COLO829 (cell line): ENCODE results near the gene TRAP1.
"Not testable (repeated sequence)": the region's sequence is repeated elsewhere in the genome, so short reads cannot be mapped to it uniquely, and the experiment has no call there.

ENCODE experiments used
- DNase-seq: peaks from one replicate; pipeline ENCODE4 v3.0.0; 2012; ENCODE audit warnings: low spot score

Gene TRAP1

DNA sequence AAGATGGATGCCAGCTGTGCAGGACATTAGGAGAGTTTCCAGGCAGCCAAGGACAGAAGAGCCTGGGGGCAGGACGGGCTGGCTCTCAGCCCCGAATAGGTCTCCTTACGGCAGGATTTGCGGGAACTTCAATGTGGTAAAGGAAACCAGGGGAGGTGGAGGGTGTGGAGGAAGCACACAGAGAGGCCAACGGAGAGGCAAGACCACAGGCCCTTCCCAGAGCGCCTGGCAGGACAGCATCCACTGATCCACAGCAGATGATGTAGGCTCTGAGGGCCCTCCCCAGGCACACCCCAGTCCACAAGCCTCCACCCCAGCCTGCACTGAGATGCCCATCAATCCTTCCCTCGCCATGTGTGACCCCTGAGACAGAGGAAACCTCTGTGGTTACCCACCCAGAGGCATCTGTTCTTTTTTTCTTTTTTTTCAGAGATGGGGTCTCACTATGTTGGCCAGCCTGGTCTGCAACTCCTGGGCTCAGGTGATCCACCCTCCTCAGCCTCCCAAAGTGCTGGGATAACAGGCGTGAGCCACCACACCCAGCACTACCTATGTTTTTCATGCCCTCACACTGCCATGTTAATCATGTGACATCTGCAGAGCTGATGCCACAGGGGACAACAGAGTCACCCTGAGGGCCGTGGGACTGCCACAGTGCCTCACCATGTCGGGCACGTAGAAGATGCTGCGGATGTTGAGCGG is 43.5 kb downstream of the TRAP1 start:
- DNase-seq, result no peak

GRCh38 chr16:3673201-3673600 is 44.1 kb downstream of the TRAP1 start:
- no peak for DNase-seq

GRCh38 chr16:3672571-3673041 is 44.7 kb downstream of the TRAP1 start:
- no peak for DNase-seq

DNA sequence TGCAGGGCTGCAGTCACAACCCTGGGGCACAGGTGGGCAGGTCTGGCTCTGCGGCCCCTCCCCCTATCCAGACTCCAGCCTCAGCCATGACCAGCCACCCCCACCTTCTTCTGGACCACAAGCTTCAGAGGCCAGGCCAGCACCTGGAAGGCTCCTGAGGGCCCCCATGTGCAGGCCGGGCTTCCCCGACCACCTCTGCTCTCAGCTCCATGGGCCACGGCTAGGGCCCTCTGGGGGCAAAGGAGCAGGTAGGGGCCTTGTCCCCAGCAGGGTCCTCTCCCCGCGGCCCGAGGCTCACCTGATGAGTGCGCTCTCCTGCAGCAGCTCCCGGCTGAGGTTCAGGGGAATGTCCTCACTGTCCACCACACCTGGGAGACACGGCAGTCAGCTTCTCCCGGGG is 45.9 kb downstream of the TRAP1 start:
- no peak for DNase-seq

DNA sequence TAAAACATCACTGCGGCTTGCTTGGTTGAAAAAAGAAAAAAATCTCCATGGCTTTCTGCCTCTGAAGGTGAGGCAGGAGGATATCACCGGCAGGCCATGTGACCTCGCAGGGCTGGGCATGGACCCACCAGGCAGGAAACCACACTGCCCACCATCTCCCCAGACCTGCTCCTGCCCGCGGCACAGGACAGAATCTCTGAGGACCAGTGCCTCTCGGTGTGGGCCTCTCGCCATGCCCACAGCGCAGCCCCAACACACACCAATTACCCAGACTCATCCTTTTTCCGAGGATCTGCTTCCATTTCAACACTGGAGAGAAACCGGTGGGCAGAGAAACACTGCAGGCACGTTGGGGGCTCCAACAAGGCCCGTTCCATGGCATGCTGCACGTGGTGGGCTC is 46.6 kb downstream of the TRAP1 start:
- no peak for DNase-seq

- no peak for DNase-seq
These were observed 48.2 kb downstream of the TRAP1 start for GRCh38 chr16:3669082-3669481.

- no peak for DNase-seq
These were observed 48.7 kb downstream of the TRAP1 start for GRCh38 chr16:3668626-3669025.

DNA sequence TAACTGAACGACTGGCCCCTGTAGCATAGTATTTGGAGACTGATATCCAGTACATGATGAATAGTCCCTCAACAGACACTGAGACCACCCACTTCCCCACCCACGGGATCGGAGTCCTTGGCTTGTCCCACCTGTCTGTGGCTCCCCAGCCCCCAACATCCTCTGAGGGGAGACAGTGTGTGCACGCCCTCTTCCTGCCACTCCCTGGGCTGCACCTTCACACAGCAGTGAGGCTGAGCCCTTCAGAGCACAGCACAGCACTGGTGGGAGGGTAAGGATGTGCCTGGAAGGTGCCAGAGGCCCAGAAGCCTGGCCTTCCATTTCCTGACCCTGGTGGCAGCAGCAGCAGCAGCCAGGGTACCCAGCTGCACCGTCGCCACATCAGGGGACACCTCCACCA is 51.8 kb downstream of the TRAP1 start:
- DNase-seq, result no peak

- DNase-seq, result no peak
These were observed 53.0 kb downstream of the TRAP1 start for GRCh38 chr16:3664187-3664896.

GRCh38 chr16:3662601-3663000 is 54.7 kb downstream of the TRAP1 start:
- no peak for DNase-seq

DNA sequence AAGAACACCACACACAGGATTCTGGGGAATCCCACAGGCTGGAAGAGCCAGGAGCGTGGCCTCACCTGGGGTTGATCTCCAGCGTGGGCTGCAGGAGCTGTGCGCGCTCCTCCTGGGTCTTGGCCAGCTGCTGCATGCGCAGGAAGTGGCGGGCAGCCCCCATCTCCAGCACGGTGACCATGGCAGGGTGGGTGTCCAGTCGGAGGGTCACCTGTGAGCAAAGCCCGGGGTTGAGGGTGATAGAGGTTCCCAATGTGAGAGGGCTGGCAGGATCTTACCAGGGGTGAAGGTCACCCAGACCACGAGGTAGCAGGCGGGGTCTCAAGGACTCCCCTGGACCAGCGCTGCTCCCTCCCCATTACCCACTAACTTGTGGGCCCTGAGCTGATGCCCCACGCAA is 55.4 kb downstream of the TRAP1 start:
- no peak for DNase-seq

- DNase-seq, result no peak
These were observed 56.0 kb downstream of the TRAP1 start for GRCh38 chr16:3661311-3661710.

GRCh38 chr16:3659251-3659650 is 58.1 kb downstream of the TRAP1 start:
- no peak for DNase-seq

DNA sequence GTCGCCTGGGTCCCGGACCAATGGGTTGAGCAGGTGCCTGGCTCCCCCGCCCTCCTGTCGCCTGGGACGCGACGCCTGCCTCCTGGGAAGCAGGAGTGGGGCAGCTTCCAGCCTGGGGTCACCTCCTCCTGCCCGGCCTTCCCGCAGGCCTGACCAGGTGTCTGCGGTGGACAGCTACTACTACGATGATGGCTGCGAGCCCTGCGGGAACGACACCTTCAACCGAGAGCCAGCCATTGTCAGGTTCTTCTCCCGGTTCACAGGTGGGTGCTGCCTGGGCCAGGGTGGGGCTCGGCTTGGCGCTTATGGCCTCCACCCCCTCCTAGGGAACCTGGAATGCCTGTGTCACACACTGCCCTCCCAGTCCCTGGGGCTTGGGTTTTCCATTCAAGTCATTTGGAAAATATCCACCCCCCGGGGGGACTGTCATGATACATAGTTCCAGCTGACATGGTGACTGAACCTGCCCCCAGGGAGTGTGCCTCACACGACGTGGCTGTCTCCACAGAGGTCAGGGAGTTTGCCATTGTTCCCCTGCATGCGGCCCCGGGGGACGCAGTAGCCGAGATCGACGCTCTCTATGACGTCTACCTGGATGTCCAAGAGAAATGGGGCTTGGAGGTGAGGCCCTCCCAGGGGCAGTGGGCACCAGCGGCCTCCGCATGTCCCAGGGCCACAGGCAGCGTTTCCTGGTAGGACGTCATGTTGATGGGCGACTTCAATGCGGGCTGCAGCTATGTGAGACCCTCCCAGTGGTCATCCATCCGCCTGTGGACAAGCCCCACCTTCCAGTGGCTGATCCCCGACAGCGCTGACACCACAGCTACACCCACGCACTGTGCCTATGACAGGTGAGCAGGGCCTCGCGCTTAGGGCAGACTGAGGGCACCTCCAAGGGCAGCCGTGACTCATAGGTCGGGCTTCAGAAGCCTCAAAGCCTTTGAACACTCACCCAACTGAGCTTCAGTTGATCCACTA is 60.5 kb downstream of the TRAP1 start:
- DNase-seq, result no peak

DNA sequence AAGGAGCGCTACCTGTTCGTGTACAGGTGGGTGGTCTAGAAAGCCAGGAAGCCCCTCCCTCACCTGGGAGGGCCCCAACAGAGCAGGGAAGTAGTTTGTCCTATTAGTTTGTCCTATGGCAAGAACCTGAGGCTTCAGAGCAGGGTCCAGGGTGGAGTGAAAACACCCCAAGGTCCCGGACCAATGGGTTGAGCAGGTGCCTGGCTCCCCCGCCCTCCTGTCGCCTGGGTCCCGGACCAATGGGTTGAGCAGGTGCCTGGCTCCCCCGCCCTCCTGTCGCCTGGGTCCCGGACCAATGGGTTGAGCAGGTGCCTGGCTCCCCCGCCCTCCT is 61.2 kb downstream of the TRAP1 start:
- DNase-seq, result not testable (repeated sequence)

GRCh38 chr16:3655396-3656159 is 61.7 kb downstream of the TRAP1 start:
- DNase-seq, result no peak

DNA sequence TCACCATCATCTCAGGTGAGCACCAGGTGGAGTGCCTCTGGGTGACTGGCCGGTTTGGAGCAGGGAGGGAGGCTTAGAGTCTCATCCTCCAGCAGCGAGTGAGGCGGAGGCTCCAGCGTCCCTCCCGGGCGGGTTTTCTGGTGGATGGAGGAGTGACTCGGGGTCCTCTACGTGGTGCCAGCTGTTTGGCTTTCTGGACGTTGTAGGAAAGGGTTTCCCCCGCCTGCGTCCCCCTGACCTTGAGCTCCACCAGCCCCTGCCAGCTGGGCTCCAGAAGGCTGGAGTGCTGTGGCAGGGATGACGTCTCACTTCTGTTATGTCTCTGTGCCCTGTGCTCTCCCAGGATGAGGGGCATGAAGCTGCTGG is 62.3 kb downstream of the TRAP1 start:
- no peak for DNase-seq

- peak; percentile 49 for DNase-seq
These were observed 62.9 kb downstream of the TRAP1 start, which contains the start of gene DNASE1 for GRCh38 chr16:3654249-3654991. Gene DNASE1 (plus strand): TSS chr16:3654691. CDS start chr16:3655374, 683 bp downstream.

DNA sequence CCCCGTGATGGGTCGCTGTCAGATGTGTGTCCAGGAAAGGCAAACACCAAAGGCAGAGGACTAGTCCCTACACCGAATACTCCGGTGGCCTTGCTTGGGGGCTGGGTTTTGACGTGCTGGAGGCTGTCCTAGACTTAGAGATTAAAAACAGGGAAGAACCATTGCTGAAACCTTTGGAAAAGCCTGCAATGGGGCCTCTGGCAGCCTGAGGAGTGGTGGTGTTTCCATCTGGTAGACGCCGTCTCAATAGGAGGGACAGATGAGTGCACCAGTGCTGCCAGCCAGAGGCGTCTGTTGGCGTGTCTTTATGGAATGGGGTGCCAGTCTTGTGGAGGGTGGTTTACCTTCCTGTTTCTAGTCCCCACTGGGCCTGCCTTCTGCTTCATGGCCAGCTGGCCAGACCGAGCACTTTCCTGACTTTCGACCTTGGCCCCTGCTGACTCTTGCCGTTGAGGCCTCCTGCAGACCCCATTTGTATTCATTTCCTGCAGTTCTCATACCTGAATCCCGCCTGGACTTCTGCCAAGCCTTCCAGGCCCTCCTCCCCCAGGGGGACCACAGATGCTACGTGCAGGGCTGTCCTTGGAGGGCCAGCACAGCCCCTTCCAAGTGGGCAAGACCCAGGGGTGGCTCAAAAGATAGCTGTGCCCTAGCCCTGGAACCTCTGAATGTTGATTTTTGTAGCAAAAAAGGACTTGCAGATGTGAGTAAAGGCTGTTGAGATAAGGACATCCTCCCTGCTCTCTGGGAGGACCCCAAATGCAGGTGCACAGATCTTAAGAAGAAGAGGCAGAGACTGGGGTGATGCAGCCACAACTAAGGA is 64.7 kb downstream of the TRAP1 start:
- no peak for DNase-seq
